IMR-90 (cell line): ENCODE measurements around the gene NCKAP5. TPM values are rescaled to one million over a fixed set of nuclear protein-coding genes. Genes with fewer than 3 reads are reported as not detected.

ENCODE experiments used
- ATAC-seq: fragments of 200-7000 bp; cut with Tn5 transposase; 2 replicates; pipeline ENCODE4 v1.9.1; 2020; ENCODE audit warnings: low read depth, mild to moderate bottlenecking, moderate library complexity
- BruUV-seq: library from RNA; stranded (reverse); fragments of 400-500 nt; replicated peaks from 2 replicates; lab custom pipeline; 2021; lab: Mats Ljungman, UMichigan
- CTCF ChIA-PET: fragments of 300-600 bp; formaldehyde crosslinking; extraction: SDS; loops from one replicate; lab custom pipeline; 2021; ENCODE audit warnings: antibody characterized with exemption; lab: Yijun Ruan, JAX
- POLR2A ChIA-PET: fragments of 300-600 bp; sonication (Branson Sonifier 250); formaldehyde crosslinking; loops from one replicate; lab custom pipeline; 2022; ENCODE audit warnings: antibody characterized with exemption; ENCODE audit not compliant: unreplicated experiment; lab: Charles Lee
- DNase-seq: peaks from one replicate; pipeline ENCODE4 v3.0.0; 2013
- H2AFZ ChIP-seq: replicated peaks from 2 replicates; pipeline ENCODE3; 2013; ENCODE audit warnings: low read length, mild to moderate bottlenecking; ENCODE audit not compliant: poor library complexity
- H2AK5ac ChIP-seq: 2 replicates; pipeline ENCODE4 v1.6.1; 2013; ENCODE audit warnings: low read depth, low read length, inconsistent platforms
- H2AK9ac ChIP-seq: replicated peaks from 2 replicates; pipeline ENCODE3; 2013; ENCODE audit warnings: mild to moderate bottlenecking, low read depth, low read length, moderate library complexity; ENCODE audit not compliant: poor library complexity
- H2BK120ac ChIP-seq: 2 replicates; pipeline ENCODE4 v1.6.1; 2013; ENCODE audit warnings: low read depth, low read length, inconsistent platforms
- H2BK15ac ChIP-seq: 3 replicates; pipeline ENCODE4 v1.6.1; 2013; ENCODE audit warnings: low read depth, low read length, inconsistent platforms
- H2BK20ac ChIP-seq: 2 replicates; pipeline ENCODE4 v1.6.1; 2013; ENCODE audit warnings: low read depth, mild to moderate bottlenecking, inconsistent platforms, low read length, moderate library complexity
- H2BK5ac ChIP-seq: 2 replicates; pipeline ENCODE4 v1.6.1; 2013; ENCODE audit warnings: mild to moderate bottlenecking, low read depth, low read length, inconsistent platforms; ENCODE audit not compliant: poor library complexity, severe bottlenecking
- H3K14ac ChIP-seq: replicated peaks from 2 replicates; pipeline ENCODE4 v1.6.1; 2013; ENCODE audit warnings: low read depth, low read length, inconsistent platforms
- H3K18ac ChIP-seq: 2 replicates; pipeline ENCODE4 v1.6.1; 2013; ENCODE audit warnings: low read depth, low read length, control low read depth
- H3K23ac ChIP-seq: 2 replicates; pipeline ENCODE4 v1.6.1; 2013; ENCODE audit warnings: low read depth, low read length, inconsistent platforms
- H3K27ac ChIP-seq: 2 replicates; pipeline ENCODE4 v1.5.1; 2013; ENCODE audit warnings: mild to moderate bottlenecking, control low read depth, low read length; ENCODE audit not compliant: insufficient read depth
- H3K27me3 ChIP-seq: 2 replicates; pipeline ENCODE4 v1.6.1; 2013; ENCODE audit warnings: low read length; ENCODE audit not compliant: control insufficient read depth, insufficient read depth
- H3K36me3 ChIP-seq: 2 replicates; pipeline ENCODE4 v1.6.1; 2013; ENCODE audit warnings: low read length, mixed read lengths; ENCODE audit not compliant: control insufficient read depth, insufficient read depth
- H3K4ac ChIP-seq: 2 replicates; pipeline ENCODE4 v1.6.1; 2013; ENCODE audit warnings: low read depth, low read length, inconsistent platforms
- H3K4me1 ChIP-seq: 2 replicates; pipeline ENCODE4 v1.6.1; 2013; ENCODE audit warnings: low read length, mixed read lengths; ENCODE audit not compliant: control insufficient read depth, insufficient read depth
- H3K4me2 ChIP-seq: 2 replicates; pipeline ENCODE4 v1.6.1; 2013; ENCODE audit warnings: low read depth, mild to moderate bottlenecking, control low read depth, low read length, moderate library complexity
- H3K4me3 ChIP-seq: 2 replicates; pipeline ENCODE4 v1.5.1; 2013; ENCODE audit warnings: low read depth, mild to moderate bottlenecking, control low read depth, low read length, moderate library complexity; ENCODE audit not compliant: insufficient read depth
- H3K56ac ChIP-seq: 2 replicates; pipeline ENCODE4 v1.6.1; 2013; ENCODE audit warnings: low read length, inconsistent platforms; ENCODE audit not compliant: insufficient read depth; ENCODE audit errors: extremely low read depth
- H3K79me1 ChIP-seq, 2 experiments: 2 replicates each; pipeline ENCODE4 v1.6.1; 2013; ENCODE audit warnings: low read length in 2 of 2, inconsistent platforms in 1 of 2, low read depth in 1 of 2
- H3K9ac ChIP-seq: 2 replicates; pipeline ENCODE4 v1.6.1; 2013; ENCODE audit warnings: low read depth, low read length, control low read depth
- H3K9me1 ChIP-seq: 2 replicates; pipeline ENCODE4 v1.6.1; 2013; ENCODE audit warnings: low read length, inconsistent platforms; ENCODE audit not compliant: insufficient read depth
- H3K9me3 ChIP-seq: 2 replicates; pipeline ENCODE4 v1.6.1; 2013; ENCODE audit warnings: low read length; ENCODE audit not compliant: control insufficient read depth, insufficient read depth
- H4K20me1 ChIP-seq: 2 replicates; pipeline ENCODE4 v1.6.1; 2013; ENCODE audit warnings: low read length, inconsistent platforms; ENCODE audit not compliant: insufficient read depth
- H4K5ac ChIP-seq: 2 replicates; pipeline ENCODE4 v1.6.1; 2013; ENCODE audit warnings: mild to moderate bottlenecking, low read depth, low read length, control low read depth
- H4K8ac ChIP-seq, 2 experiments: 2 replicates each; pipeline ENCODE4 v1.6.1; 2013; ENCODE audit warnings: low read depth in 2 of 2, low read length in 2 of 2, control low read depth in 1 of 2, inconsistent platforms in 1 of 2
- H4K91ac ChIP-seq: 2 replicates; pipeline ENCODE4 v1.6.1; 2013; ENCODE audit warnings: low read depth, low read length, inconsistent platforms; ENCODE audit not compliant: insufficient read depth
- BHLHE40 ChIP-seq: fragments of 150-350 bp; IDR thresholded peaks from 2 replicates; pipeline ENCODE4 v1.6.1; 2016; ENCODE audit warnings: mild to moderate bottlenecking, low read depth, low read length
- CEBPB ChIP-seq: IDR thresholded peaks from 2 replicates; pipeline ENCODE4 v1.6.1; 2012; ENCODE audit warnings: low read depth, low read length, improper control_type of control experiment
- CHD1 ChIP-seq: IDR thresholded peaks from 2 replicates; pipeline ENCODE4 v1.6.1; 2012; ENCODE audit warnings: low read depth, low read length, improper control_type of control experiment
- CTCF ChIP-seq: conservative IDR thresholded peaks from 2 replicates; pipeline ENCODE4 v1.5.1; 2012; ENCODE audit warnings: mild to moderate bottlenecking, low read depth, low read length, improper control_type of control experiment
- ELK1 ChIP-seq: fragments of 150-350 bp; IDR thresholded peaks from 2 replicates; pipeline ENCODE4 v1.6.1; 2016; ENCODE audit warnings: low read depth, mild to moderate bottlenecking, low read length, moderate library complexity, borderline replicate concordance
- FOS ChIP-seq: fragments of 150-350 bp; IDR thresholded peaks from 2 replicates; pipeline ENCODE4 v1.6.1; 2016; ENCODE audit warnings: low read depth, low read length
- MAFK ChIP-seq: IDR thresholded peaks from 2 replicates; pipeline ENCODE4 v1.6.1; 2012; ENCODE audit warnings: low read depth, low read length, improper control_type of control experiment
- MAZ ChIP-seq: IDR thresholded peaks from 2 replicates; pipeline ENCODE4 v1.6.1; 2012; ENCODE audit warnings: low read depth, mild to moderate bottlenecking, low read length, improper control_type of control experiment, moderate library complexity, borderline replicate concordance
- MXI1 ChIP-seq: IDR thresholded peaks from 2 replicates; pipeline ENCODE4 v1.6.1; 2012; ENCODE audit warnings: low read depth, mild to moderate bottlenecking, low read length, moderate library complexity, borderline replicate concordance
- NFE2L2 ChIP-seq: fragments of 150-350 bp; IDR thresholded peaks from 2 replicates; pipeline ENCODE4 v1.6.1; 2016; ENCODE audit warnings: low read depth, mild to moderate bottlenecking, low read length
- POLR2A ChIP-seq: IDR thresholded peaks from 2 replicates; pipeline ENCODE4 v1.6.1; 2012; ENCODE audit warnings: mild to moderate bottlenecking, low read depth, low read length
- RAD21 ChIP-seq: IDR thresholded peaks from 2 replicates; pipeline ENCODE4 v1.6.1; 2012; ENCODE audit warnings: low read length, improper control_type of control experiment
- RCOR1 ChIP-seq: IDR thresholded peaks from 2 replicates; pipeline ENCODE4 v1.6.1; 2012; ENCODE audit warnings: mild to moderate bottlenecking, low read length, improper control_type of control experiment; ENCODE audit not compliant: insufficient replicate concordance
- RFX5 ChIP-seq: IDR thresholded peaks from 2 replicates; pipeline ENCODE4 v1.8.0; 2012; ENCODE audit warnings: low read depth, mild to moderate bottlenecking, low read length, moderate library complexity
- SMC3 ChIP-seq: fragments of 150-350 bp; IDR thresholded peaks from 2 replicates; pipeline ENCODE4 v1.6.1; 2016; ENCODE audit warnings: low read depth, mild to moderate bottlenecking, antibody characterized with exemption, low read length, moderate library complexity
- USF2 ChIP-seq: fragments of 150-350 bp; IDR thresholded peaks from 2 replicates; pipeline ENCODE4 v1.6.1; 2017; ENCODE audit warnings: mild to moderate bottlenecking, antibody characterized with exemption, low read length, low read depth
- WGBS, 2 experiments: methylation state at CpG; one replicate each; pipeline versions ENCODE4 v1.1.5 to v1.1.7; 2013; ENCODE audit warnings: missing lambda C conversion rate in 2 of 2; ENCODE audit not compliant: insufficient read length in 1 of 2; ENCODE audit errors: extremely low coverage in 2 of 2; 5-methylcytosine and 5-hydroxymethylcytosine counted together
- dilution Hi-C: fragments of 300-500 bp; cut with HindIII; formaldehyde crosslinking; loops from one replicate; pipeline ENCODE4 v1.14.3; 2018; ENCODE audit warnings: low sequenced_read_pairs; ENCODE audit not compliant: unreplicated experiment
- in situ Hi-C: fragments of 300-500 bp; cut with MboI; formaldehyde crosslinking; loops from 3 replicates; pipeline ENCODE4 v1.14.3; 2019; ENCODE audit warnings: low sequenced_read_pairs, inconsistent platforms, mixed read lengths
- intact Hi-C: fragments of 100-400 bp; cut with micrococcal nuclease; formaldehyde crosslinking; loops from 2 replicates; pipeline ENCODE4 v1.10.0; 2022
- polyA plus RNA-seq, 3 experiments: library from polyadenylated mRNA; depleted of rRNA; stranded (reverse); fragments of >200 nt; gene quantifications; 2 replicates each; pipeline ENCODE4 v1.2.3, GENCODE V29; 2012; ENCODE audit warnings: low replicate concordance in 1 of 3
- total RNA-seq: library from RNA; depleted of rRNA; stranded (reverse); fragments of >200 nt; gene quantifications from 2 replicates; pipeline ENCODE4 v1.2.3, GENCODE V29; 2012

Gene NCKAP5
- total and polyA plus RNA-seq, 2 of the 4 experiments (the other 2 are of a cell fraction): 2.7 to 3.9 TPM

- Histone ChIP-seq H2BK5ac (no peak overlapping the region), H4K8ac (no peak overlapping the region), H3K27me3 (no peaks in the 10 kb centered on the region), H3K4me1 (no peaks in the 10 kb centered on the region; the same call in 1 of the 2 replicates), H2BK20ac (no peak overlapping the region), H3K23ac (no peak overlapping the region), H2BK15ac (no peak overlapping the region), H3K4ac (no peak overlapping the region), H3K36me3 (peaks cover 18% of the 10 kb centered on the region), H3K9me1 (no peaks in the 10 kb centered on the region), H4K91ac (no peak overlapping the region), H2BK120ac (no peak overlapping the region), H3K27ac (no peak overlapping the region), H3K9me3 (no peaks in the 10 kb centered on the region), H3K56ac (no peak overlapping the region), H3K79me1 (no peaks in the 10 kb centered on the region), H3K4me2 (no peak overlapping the region), H3K9ac (no peak overlapping the region), H2AK9ac (no peak overlapping the region), H3K14ac (no peak overlapping the region), H4K5ac (no peak overlapping the region), H3K4me3 (no peak overlapping the region), H2AK5ac (no peak overlapping the region), H4K20me1 (no peaks in the 10 kb centered on the region), H3K18ac (no peak overlapping the region), H2AFZ (no peak overlapping the region)
- intact Hi-C loops: no loop called here
- ChIA-PET POLR2A (no interaction called here), CTCF (interaction anchor here (0.6 kb wide), 1 partner anchor 354 kb away, joined by 3 read pairs; no protein-coding TSS in a partner anchor)
- WGBS, 2 experiments: no CpG with 5 or more reads among the region's 3 CpGs
- in situ Hi-C loops: no loop called here
- TF ChIP-seq BHLHE40: no peak
- no peak for TF ChIP-seq RCOR1
- no peak for TF ChIP-seq USF2
- TF ChIP-seq CTCF: no peak
- no peak for TF ChIP-seq SMC3
- no peak for TF ChIP-seq MAZ
- TF ChIP-seq CHD1: no peak
- TF ChIP-seq NFE2L2: no peak
- no peak for TF ChIP-seq RAD21
- no peak for TF ChIP-seq ELK1
- TF ChIP-seq FOS: no peak
- TF ChIP-seq RFX5: no peak
- no peak for TF ChIP-seq MXI1
- TF ChIP-seq POLR2A: no peak
- no peak for TF ChIP-seq MAFK
- no peak for TF ChIP-seq CEBPB
- ATAC-seq (no peak), DNase-seq (no peak)
- BruUV-seq: no TSS peak
- dilution Hi-C loops: no loop called here
Measured at GRCh38 chr2:132773331-132773730, 794.9 kb downstream of the NCKAP5 start.
